Medulla oblongata (tissue), 1 donor: Measurements from ENCODE around the gene NVL.
A peak's percentile ranks its signal among the peaks of the same experiment; 100 is the strongest.
"Not testable (repeated sequence)": the region's sequence is repeated elsewhere in the genome, so short reads cannot be mapped to it uniquely, and the experiment has no call there.

Experiments
- DNase-seq: peaks from one replicate; pipeline ENCODE4 v3.0.0-alpha.2; 2015; ENCODE audit errors: extremely low spot score

The NVL gene

GRCh38 chr1:224338150-224338838 lies 8.3 kb upstream of the NVL start:
- no peak for DNase-seq

- DNase-seq = no peak
Observed at GRCh38 chr1:224333939-224334786, 4.2 kb upstream of the NVL start.

GRCh38 chr1:224333309-224333926 lies 3.4 kb upstream of the NVL start:
- DNase-seq = peak; percentile 87

- no peak for DNase-seq
Observed at GRCh38 chr1:224331824-224332223, 1.9 kb upstream of the NVL start.

- DNase-seq = no peak
Observed at GRCh38 chr1:224331326-224331725, 1.4 kb upstream of the NVL start.

- DNase-seq = no peak
Observed at GRCh38 chr1:224329484-224329841, 509 bp downstream of the NVL start.

- no peak for DNase-seq
Observed at GRCh38 chr1:224328644-224329043, 1.3 kb downstream of the NVL start.

- DNase-seq = no peak
Observed at GRCh38 chr1:224325959-224326358, 4.0 kb downstream of the NVL start.

GRCh38 chr1:224321706-224322105 lies 8.3 kb downstream of the NVL start:
- DNase-seq = no peak

- DNase-seq = no peak
Observed at GRCh38 chr1:224317383-224318045, 12.5 kb downstream of the NVL start.

GRCh38 chr1:224312025-224312424 lies 17.9 kb downstream of the NVL start:
- no peak for DNase-seq

GRCh38 chr1:224311503-224311902 lies 18.5 kb downstream of the NVL start:
- not testable (repeated sequence) for DNase-seq

GRCh38 chr1:224308064-224308463 lies 21.9 kb downstream of the NVL start:
- no peak for DNase-seq

GRCh38 chr1:224304767-224305166 lies 25.2 kb downstream of the NVL start:
- no peak for DNase-seq

GRCh38 chr1:224302947-224303346 lies 27.0 kb downstream of the NVL start:
- no peak for DNase-seq

GRCh38 chr1:224301391-224301790 lies 28.6 kb downstream of the NVL start:
- no peak for DNase-seq

GRCh38 chr1:224300346-224300745 lies 29.6 kb downstream of the NVL start:
- no peak for DNase-seq

- no peak for DNase-seq
Observed at GRCh38 chr1:224298346-224299330, 31.3 kb downstream of the NVL start.

- DNase-seq = no peak
Observed at GRCh38 chr1:224294775-224295174, 35.2 kb downstream of the NVL start.

GRCh38 chr1:224292419-224292818 lies 37.6 kb downstream of the NVL start:
- no peak for DNase-seq

GRCh38 chr1:224289396-224289795 lies 40.6 kb downstream of the NVL start:
- peak; percentile 19 for DNase-seq
